ENCODE data around the gene RNU6-9. TPM values are rescaled to one million over a fixed set of nuclear protein-coding genes. Genes with fewer than 3 reads are reported as not detected.

RNU6-9 gene
- total and polyA plus RNA-seq, 7 donors = not detected

GRCh38 chr19:869245-870177 lies 23.8 kb upstream of the RNU6-9 start:
- TF ChIP-seq POLR2AphosphoS5 (IDR thresholded peaks at IDR 0.05) (peak in 3 of 4 donors; percentile 28 to 76 (median 30)), POLR2A (IDR thresholded peaks at IDR 0.05) (no peak), EP300 (IDR thresholded peaks at IDR 0.05) (peak in 1 of 4 donors; percentile 57)
- H3K27me3 ChIP-seq = no peaks in the 10 kb centered on the region
- no peaks in the 10 kb centered on the region for H3K9me3 ChIP-seq
- WGBS, 2 donors = 76% methylated on average over 29 of the region's 29 CpGs
- H3K4me3 ChIP-seq = no peak overlapping the region
- intact Hi-C loops (cut with DNase I) = no loop called here
- H3K27ac ChIP-seq = peak overlapping the region; percentile 78 to 87 (median 84)
- peak; percentile 96 for DNase-seq
- H3K36me3 ChIP-seq = peaks cover 9 to 49% (median 12%) of the 10 kb centered on the region in 4 donors
- peaks cover 0 to 43% (median 41%) of the 10 kb centered on the region in 4 donors for H3K4me1 ChIP-seq

- intact Hi-C loops (cut with DNase I) = no loop called here
- 90 to 93% methylated on average over 8 of the region's 8 CpGs for WGBS, 2 donors
Measured at GRCh38 chr19:870314-870713, 23.0 kb upstream of the RNU6-9 start.

GRCh38 chr19:870963-871401 lies 22.3 kb upstream of the RNU6-9 start:
- TF ChIP-seq EP300 (IDR thresholded peaks at IDR 0.05) = no peak
- peak in 2 of 4 donors; percentile 55 to 66 for TF ChIP-seq POLR2AphosphoS5 (IDR thresholded peaks at IDR 0.05)
- TF ChIP-seq CTCF (IDR thresholded peaks at IDR 0.05) = no peak
- peak; percentile 87 for DNase-seq
- peak overlapping the region in 3 of 4 donors; percentile 84 to 87 (median 85) for H3K27ac ChIP-seq
- H3K4me1 ChIP-seq = peaks cover 0 to 43% (median 41%) of the 10 kb centered on the region in 4 donors
- 89 to 91% methylated on average over 28 of the region's 28 CpGs for WGBS, 2 donors
- H3K36me3 ChIP-seq = peaks cover 13 to 64% (median 17%) of the 10 kb centered on the region in 4 donors
- intact Hi-C loops (cut with DNase I) = no loop called here
- H3K4me3 ChIP-seq = no peak overlapping the region
- no peaks in the 10 kb centered on the region for H3K27me3 ChIP-seq
- H3K9me3 ChIP-seq = no peaks in the 10 kb centered on the region

More at GRCh38 chr19:870314-870713, 23.0 kb upstream of the RNU6-9 start:
- Histone ChIP-seq H3K27me3 (no peaks in the 10 kb centered on the region), H3K36me3 (peaks cover 9 to 57% (median 13%) of the 10 kb centered on the region in 4 donors), H3K4me3 (no peak overlapping the region), H3K9me3 (no peaks in the 10 kb centered on the region), H3K4me1 (peaks cover 0 to 43% (median 41%) of the 10 kb centered on the region in 4 donors), H3K27ac (peak overlapping the region; percentile 78 to 87 (median 84))
- TF ChIP-seq POLR2A (IDR thresholded peaks at IDR 0.05) = no peak
- no peak for TF ChIP-seq CTCF (IDR thresholded peaks at IDR 0.05)
- no peak for TF ChIP-seq POLR2AphosphoS5 (IDR thresholded peaks at IDR 0.05)
- no peak for TF ChIP-seq EP300 (IDR thresholded peaks at IDR 0.05)
- DNase-seq = no peak

- H3K36me3 ChIP-seq = peaks cover 16 to 70% (median 23%) of the 10 kb centered on the region in 4 donors
- H3K4me3 ChIP-seq = peak overlapping the region in 1 of 4 donors; percentile 9
- peaks cover 0 to 43% (median 41%) of the 10 kb centered on the region in 4 donors for H3K4me1 ChIP-seq
- TF ChIP-seq POLR2AphosphoS5 (IDR thresholded peaks at IDR 0.05) (peak in 1 of 4 donors; percentile 25), CTCF (IDR thresholded peaks at IDR 0.05) (no peak)
- no peaks in the 10 kb centered on the region for H3K27me3 ChIP-seq
- peak overlapping the region; percentile 52 to 87 (median 84) for H3K27ac ChIP-seq
- DNase-seq = no peak
- intact Hi-C loops (cut with DNase I) = no loop called here
- H3K9me3 ChIP-seq = no peaks in the 10 kb centered on the region
- 49 to 90% methylated on average over 21 to 27 of the region's 33 CpGs for WGBS, 2 donors
Measured at GRCh38 chr19:871446-872265, 21.6 kb upstream of the RNU6-9 start.
